RWPE2 (cell line): Measurements from ENCODE around the gene THRB.
"Not testable (repeated sequence)": the region's sequence is repeated elsewhere in the genome, so short reads cannot be mapped to it uniquely, and the experiment has no call there.

Experiments
- ATAC-seq: fragments of 200-7000 bp; cut with Tn5 transposase; 3 replicates; pipeline ENCODE4 v1.9.1; 2021; ENCODE audit warnings: low read depth
- DNase-seq: peaks from one replicate; pipeline ENCODE4 v3.0.0-alpha.2; 2020; ENCODE audit warnings: low spot score
- H3K27ac ChIP-seq: fragments of 450-650 bp; 2 replicates; pipeline ENCODE4 v1.5.1; 2017; ENCODE audit warnings: mild to moderate bottlenecking; ENCODE audit not compliant: poor library complexity, severe bottlenecking
- H3K27me3 ChIP-seq: fragments of 250-450 bp; sonication (Bioruptor Pico); 2 replicates; pipeline ENCODE4 v1.5.1; 2021; ENCODE audit warnings: mild to moderate bottlenecking, moderate library complexity; ENCODE audit not compliant: insufficient read depth, poor library complexity, severe bottlenecking
- H3K36me3 ChIP-seq: fragments of 250-450 bp; sonication (Bioruptor Pico); 2 replicates; pipeline ENCODE4 v1.5.1; 2020; ENCODE audit warnings: low read depth, mild to moderate bottlenecking, moderate library complexity
- H3K4me1 ChIP-seq: fragments of 250-450 bp; sonication (Bioruptor Pico); 2 replicates; pipeline ENCODE4 v1.5.1; 2021; ENCODE audit warnings: mild to moderate bottlenecking, moderate library complexity; ENCODE audit not compliant: insufficient read depth, poor library complexity, severe bottlenecking
- H3K4me3 ChIP-seq: fragments of 250-450 bp; sonication (Bioruptor Pico); 2 replicates; pipeline ENCODE4 v1.5.1; 2021; ENCODE audit warnings: mild to moderate bottlenecking, moderate library complexity; ENCODE audit not compliant: severe bottlenecking
- H3K9me3 ChIP-seq: fragments of 250-450 bp; sonication (Bioruptor Pico); 2 replicates; pipeline ENCODE4 v1.5.1; 2021; ENCODE audit warnings: mild to moderate bottlenecking, moderate library complexity; ENCODE audit not compliant: severe bottlenecking
- TF ChIP-seq, protein P1 (sequence below): fragments of 450-650 bp; IDR thresholded peaks from one replicate; pipeline ENCODE4 v1.5.1; 2017; ENCODE audit warnings: mild to moderate bottlenecking, moderate library complexity; ENCODE audit not compliant: poor library complexity, severe bottlenecking

Gene THRB

DNA sequence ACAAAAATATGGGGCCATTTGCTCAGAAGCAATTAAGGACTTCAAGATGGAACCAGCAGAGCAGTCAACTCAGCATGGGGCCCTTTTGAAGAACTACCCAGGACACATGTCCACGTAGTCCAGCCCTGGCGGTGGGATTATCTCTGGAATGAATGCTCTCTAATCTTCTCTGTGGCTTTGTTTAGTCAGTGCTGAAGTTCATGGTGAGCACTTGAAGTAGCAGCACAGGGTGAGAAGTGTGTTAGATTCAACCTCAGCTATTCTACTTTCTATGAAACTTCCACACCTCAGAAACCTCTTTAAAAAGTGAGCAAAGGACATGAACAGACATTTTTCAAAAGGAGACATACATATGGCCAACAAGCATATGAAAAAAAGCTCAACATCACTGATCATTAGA lies 74.4 kb downstream of the THRB start:
- no peak overlapping the region for H3K4me3 ChIP-seq
- DNase-seq (no peak), ATAC-seq (no peak)
- H3K9me3 ChIP-seq: no peaks in the 10 kb centered on the region
- H3K27me3 ChIP-seq: no peaks in the 10 kb centered on the region
- no peak overlapping the region for H3K27ac ChIP-seq
- TF ChIP-seq, protein P1, sequence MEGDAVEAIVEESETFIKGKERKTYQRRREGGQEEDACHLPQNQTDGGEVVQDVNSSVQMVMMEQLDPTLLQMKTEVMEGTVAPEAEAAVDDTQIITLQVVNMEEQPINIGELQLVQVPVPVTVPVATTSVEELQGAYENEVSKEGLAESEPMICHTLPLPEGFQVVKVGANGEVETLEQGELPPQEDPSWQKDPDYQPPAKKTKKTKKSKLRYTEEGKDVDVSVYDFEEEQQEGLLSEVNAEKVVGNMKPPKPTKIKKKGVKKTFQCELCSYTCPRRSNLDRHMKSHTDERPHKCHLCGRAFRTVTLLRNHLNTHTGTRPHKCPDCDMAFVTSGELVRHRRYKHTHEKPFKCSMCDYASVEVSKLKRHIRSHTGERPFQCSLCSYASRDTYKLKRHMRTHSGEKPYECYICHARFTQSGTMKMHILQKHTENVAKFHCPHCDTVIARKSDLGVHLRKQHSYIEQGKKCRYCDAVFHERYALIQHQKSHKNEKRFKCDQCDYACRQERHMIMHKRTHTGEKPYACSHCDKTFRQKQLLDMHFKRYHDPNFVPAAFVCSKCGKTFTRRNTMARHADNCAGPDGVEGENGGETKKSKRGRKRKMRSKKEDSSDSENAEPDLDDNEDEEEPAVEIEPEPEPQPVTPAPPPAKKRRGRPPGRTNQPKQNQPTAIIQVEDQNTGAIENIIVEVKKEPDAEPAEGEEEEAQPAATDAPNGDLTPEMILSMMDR: no peak
- no peaks in the 10 kb centered on the region for H3K36me3 ChIP-seq
- H3K4me1 ChIP-seq: no peaks in the 10 kb centered on the region

GRCh38 chr3:24419067-24419791 lies 75.4 kb downstream of the THRB start:
- Histone ChIP-seq H3K36me3 (no peaks in the 10 kb centered on the region), H3K27ac (no peak overlapping the region), H3K27me3 (no peaks in the 10 kb centered on the region), H3K4me1 (no peaks in the 10 kb centered on the region), H3K9me3 (no peaks in the 10 kb centered on the region), H3K4me3 (no peak overlapping the region)
- no peak for DNase-seq
- TF ChIP-seq, protein P1: no peak
- no peak for ATAC-seq

- DNase-seq (no peak), ATAC-seq (no peak)
- Histone ChIP-seq H3K27me3 (no peaks in the 10 kb centered on the region), H3K9me3 (no peaks in the 10 kb centered on the region), H3K36me3 (no peaks in the 10 kb centered on the region), H3K4me1 (no peaks in the 10 kb centered on the region), H3K4me3 (no peak overlapping the region), H3K27ac (no peak overlapping the region)
- TF ChIP-seq, protein P1: no peak
Measured at GRCh38 chr3:24417730-24418129, 76.9 kb downstream of the THRB start.

GRCh38 chr3:24416224-24416623 lies 78.4 kb downstream of the THRB start:
- Histone ChIP-seq H3K4me1 (no peaks in the 10 kb centered on the region), H3K27me3 (no peaks in the 10 kb centered on the region), H3K4me3 (no peak overlapping the region), H3K36me3 (no peaks in the 10 kb centered on the region), H3K27ac (no peak overlapping the region), H3K9me3 (no peaks in the 10 kb centered on the region)
- DNase-seq (no peak), ATAC-seq (no peak)
- TF ChIP-seq, protein P1: no peak

GRCh38 chr3:24415824-24416223 lies 78.8 kb downstream of the THRB start:
- no peaks in the 10 kb centered on the region for H3K4me1 ChIP-seq
- TF ChIP-seq, protein P1: no peak
- ATAC-seq (no peak), DNase-seq (no peak)
- H3K36me3 ChIP-seq: no peaks in the 10 kb centered on the region
- H3K4me3 ChIP-seq: no peak overlapping the region
- H3K9me3 ChIP-seq: no peaks in the 10 kb centered on the region
- no peaks in the 10 kb centered on the region for H3K27me3 ChIP-seq
- no peak overlapping the region for H3K27ac ChIP-seq

- not testable (repeated sequence) for H3K4me3 ChIP-seq, ATAC-seq, H3K27ac ChIP-seq
Measured at GRCh38 chr3:24413662-24414061, 81.0 kb downstream of the THRB start.

More at GRCh38 chr3:24413662-24414061, 81.0 kb downstream of the THRB start:
- H3K4me1 ChIP-seq, H3K27me3 ChIP-seq, DNase-seq, H3K9me3 ChIP-seq, H3K36me3 ChIP-seq: not testable (repeated sequence)
